ENCODE measurements around the gene ODF2L. TPM values are rescaled to one million over a fixed set of nuclear protein-coding genes. Genes with fewer than 3 reads are reported as not detected.

ODF2L gene
- total and polyA plus RNA-seq, 2 donors (not counting 1 experiment from before 2014, with no cell fraction given): 16.7 to 25.9 TPM

DNA sequence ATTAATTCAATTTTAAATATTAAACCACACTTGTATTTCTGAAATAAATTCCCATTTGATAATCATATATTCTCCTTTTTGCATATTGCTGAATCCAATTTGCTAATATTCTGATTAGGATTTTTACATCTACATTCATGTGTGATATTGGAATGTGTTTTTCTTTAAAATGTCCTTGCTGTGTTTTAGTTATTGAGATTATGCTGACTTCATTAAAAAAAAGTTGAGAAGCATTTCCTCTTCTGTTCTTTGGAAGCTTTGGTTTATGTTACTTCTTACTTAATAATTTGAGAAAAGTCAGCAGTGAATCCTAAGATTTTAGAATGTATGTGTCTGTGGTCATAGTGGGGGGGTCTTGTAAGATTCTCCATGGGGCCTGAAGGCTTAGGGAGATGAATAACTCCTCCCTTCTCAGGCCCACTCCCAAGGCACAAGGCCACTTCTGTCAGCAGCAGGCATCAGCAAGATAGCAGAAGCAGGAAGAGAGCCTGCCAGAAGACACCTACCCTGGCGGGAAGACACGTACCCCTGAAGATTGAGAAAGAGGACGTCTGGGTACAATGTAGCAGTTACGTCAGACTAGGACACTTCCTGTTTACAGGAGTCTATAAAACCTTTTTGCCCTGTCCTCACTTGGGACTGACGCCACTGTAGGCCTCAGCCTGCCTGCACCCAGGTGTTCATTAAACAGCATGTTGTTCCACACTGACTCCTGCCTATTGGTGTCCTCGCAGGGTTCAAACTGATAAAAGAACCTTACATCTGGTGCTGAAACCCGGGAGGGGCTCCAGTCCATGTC lies 56.9 kb downstream of the ODF2L start:
- Histone ChIP-seq H3K9ac (ENCODE audit: insufficient read depth, low read length) (no peak overlapping the region), H3K27me3 (ENCODE audit: control insufficient read depth, insufficient read depth, low read length) (no peaks in the 10 kb centered on the region), H3K4me1 (ENCODE audit: control insufficient read depth, extremely low read depth, insufficient read depth, low read length) (no peaks in the 10 kb centered on the region), H3K36me3 (ENCODE audit: control insufficient read depth, insufficient read depth, low read length) (no peaks in the 10 kb centered on the region), H2AFZ (ENCODE audit: low read length) (no peak overlapping the region), H3K4me3 (replicated peaks in 1 of 4; ENCODE audit: control extremely low read depth in 1 of 4, insufficient read depth in 1 of 4, low read depth in 3 of 4, low read length in 4 of 4) (no peak overlapping the region), H4K20me1 (ENCODE audit: control insufficient read depth, extremely low read depth, insufficient read depth, low read length) (no peaks in the 10 kb centered on the region), H3K4me2 (ENCODE audit: extremely low read depth, insufficient read depth, low read length) (no peak overlapping the region), H3K9me3 (ENCODE audit: control insufficient read depth, insufficient read depth, low read depth, low read length) (no peaks in the 10 kb centered on the region), H3K27ac (ENCODE audit: insufficient read depth, low read length) (no peak overlapping the region), H3K79me2 (ENCODE audit: control insufficient read depth, insufficient read depth, low read length) (no peaks in the 10 kb centered on the region)
- no peak for DNase-seq (ENCODE audit: low read depth in 2 of 2)
- no peak for TF ChIP-seq EZH2 (IDR thresholded peaks at IDR 0.05; ENCODE audit: low read length, missing control alignments)
- no peak for TF ChIP-seq CTCF (conservative IDR thresholded peaks at IDR 0.05 in 1 of 2, IDR thresholded peaks at IDR 0.05 in 1 of 2; ENCODE audit: low read depth in 1 of 2, low read length in 2 of 2)

- no peak for TF ChIP-seq CTCF (conservative IDR thresholded peaks at IDR 0.05 in 1 of 2, IDR thresholded peaks at IDR 0.05 in 1 of 2; ENCODE audit: low read depth in 1 of 2, low read length in 2 of 2)
- no peak for TF ChIP-seq EZH2 (IDR thresholded peaks at IDR 0.05; ENCODE audit: low read length, missing control alignments)
- Histone ChIP-seq H3K79me2 (ENCODE audit: control insufficient read depth, insufficient read depth, low read length) (no peaks in the 10 kb centered on the region), H3K4me1 (ENCODE audit: control insufficient read depth, extremely low read depth, insufficient read depth, low read length) (no peaks in the 10 kb centered on the region), H2AFZ (ENCODE audit: low read length) (no peak overlapping the region), H3K9ac (ENCODE audit: insufficient read depth, low read length) (no peak overlapping the region), H3K36me3 (ENCODE audit: control insufficient read depth, insufficient read depth, low read length) (no peaks in the 10 kb centered on the region), H3K4me2 (ENCODE audit: extremely low read depth, insufficient read depth, low read length) (no peak overlapping the region), H4K20me1 (ENCODE audit: control insufficient read depth, extremely low read depth, insufficient read depth, low read length) (no peaks in the 10 kb centered on the region), H3K27ac (ENCODE audit: insufficient read depth, low read length) (no peak overlapping the region), H3K4me3 (replicated peaks in 1 of 4; ENCODE audit: control extremely low read depth in 1 of 4, insufficient read depth in 1 of 4, low read depth in 3 of 4, low read length in 4 of 4) (no peak overlapping the region), H3K9me3 (ENCODE audit: control insufficient read depth, insufficient read depth, low read depth, low read length) (no peaks in the 10 kb centered on the region), H3K27me3 (ENCODE audit: control insufficient read depth, insufficient read depth, low read length) (no peaks in the 10 kb centered on the region)
- no peak for DNase-seq (ENCODE audit: low read depth in 2 of 2)
Measured at GRCh38 chr1:86335916-86336315, 60.2 kb downstream of the ODF2L start.

- TF ChIP-seq EZH2 (IDR thresholded peaks at IDR 0.05; ENCODE audit: low read length, missing control alignments) (no peak), CTCF (conservative IDR thresholded peaks at IDR 0.05 in 1 of 2, IDR thresholded peaks at IDR 0.05 in 1 of 2; ENCODE audit: low read depth in 1 of 2, low read length in 2 of 2) (no peak)
- H3K79me2 ChIP-seq (ENCODE audit: control insufficient read depth, insufficient read depth, low read length): no peaks in the 10 kb centered on the region
- H2AFZ ChIP-seq (ENCODE audit: low read length): no peak overlapping the region
- no peak overlapping the region for H3K27ac ChIP-seq (ENCODE audit: insufficient read depth, low read length)
- no peak overlapping the region for H3K4me2 ChIP-seq (ENCODE audit: extremely low read depth, insufficient read depth, low read length)
- no peak for DNase-seq (ENCODE audit: low read depth in 2 of 2)
- no peaks in the 10 kb centered on the region for H3K9me3 ChIP-seq (ENCODE audit: control insufficient read depth, insufficient read depth, low read depth, low read length)
- no peaks in the 10 kb centered on the region for H3K27me3 ChIP-seq (ENCODE audit: control insufficient read depth, insufficient read depth, low read length)
- H3K36me3 ChIP-seq (ENCODE audit: control insufficient read depth, insufficient read depth, low read length): no peaks in the 10 kb centered on the region
- H4K20me1 ChIP-seq (ENCODE audit: control insufficient read depth, extremely low read depth, insufficient read depth, low read length): no peaks in the 10 kb centered on the region
- H3K4me1 ChIP-seq (ENCODE audit: control insufficient read depth, extremely low read depth, insufficient read depth, low read length): no peaks in the 10 kb centered on the region
- H3K9ac ChIP-seq (ENCODE audit: insufficient read depth, low read length): no peak overlapping the region
- no peak overlapping the region for H3K4me3 ChIP-seq (replicated peaks in 1 of 4; ENCODE audit: control extremely low read depth in 1 of 4, insufficient read depth in 1 of 4, low read depth in 3 of 4, low read length in 4 of 4)
Measured at GRCh38 chr1:86325264-86325663, 70.9 kb downstream of the ODF2L start.

All from fibroblast of lung (primary cell).